GM18907 (cell line): Measurements from ENCODE around the gene PTPRM.

Experiments
- ATAC-seq: cut with Tn5 transposase; IDR thresholded peaks from one replicate; pipeline ENCODE4 v1.9.1; 2021; ENCODE audit warnings: mild to moderate bottlenecking, moderate library complexity; ENCODE audit not compliant: unreplicated experiment

The PTPRM gene

GRCh38 chr18:8190980-8191379, 623.9 kb downstream of the PTPRM start:
- ATAC-seq: no peak

- no peak for ATAC-seq
These were observed 627.3 kb downstream of the PTPRM start for GRCh38 chr18:8194431-8194830.

GRCh38 chr18:8196238-8196637, 629.1 kb downstream of the PTPRM start:
- ATAC-seq: no peak

- no peak for ATAC-seq
These were observed 630.4 kb downstream of the PTPRM start for GRCh38 chr18:8197499-8197898.

GRCh38 chr18:8207996-8208395, 640.9 kb downstream of the PTPRM start:
- no peak for ATAC-seq

GRCh38 chr18:8208716-8209115, 641.6 kb downstream of the PTPRM start:
- ATAC-seq: no peak

GRCh38 chr18:8212896-8213780, 646.0 kb downstream of the PTPRM start:
- ATAC-seq: no peak

- ATAC-seq: no peak
These were observed 648.6 kb downstream of the PTPRM start for GRCh38 chr18:8215741-8216140.

- ATAC-seq: no peak
These were observed 650.0 kb downstream of the PTPRM start for GRCh38 chr18:8217051-8217564.

GRCh38 chr18:8218197-8218596, 651.1 kb downstream of the PTPRM start:
- ATAC-seq: no peak

GRCh38 chr18:8221452-8221851, 654.3 kb downstream of the PTPRM start:
- no peak for ATAC-seq

- ATAC-seq: no peak
These were observed 657.5 kb downstream of the PTPRM start for GRCh38 chr18:8224576-8224975.

- ATAC-seq: no peak
These were observed 661.9 kb downstream of the PTPRM start for GRCh38 chr18:8229040-8229439.

- no peak for ATAC-seq
These were observed 662.7 kb downstream of the PTPRM start for GRCh38 chr18:8229787-8230186.

GRCh38 chr18:8231316-8231715, 664.2 kb downstream of the PTPRM start:
- no peak for ATAC-seq

- ATAC-seq: no peak
These were observed 665.7 kb downstream of the PTPRM start for GRCh38 chr18:8232791-8233190.

GRCh38 chr18:8235894-8236293, 668.8 kb downstream of the PTPRM start:
- no peak for ATAC-seq

- no peak for ATAC-seq
These were observed 671.4 kb downstream of the PTPRM start for GRCh38 chr18:8238507-8238906.

- ATAC-seq: no peak
These were observed 674.6 kb downstream of the PTPRM start for GRCh38 chr18:8241731-8242130.

- no peak for ATAC-seq
These were observed 675.1 kb downstream of the PTPRM start for GRCh38 chr18:8242151-8242696.

- ATAC-seq: no peak
These were observed 680.6 kb downstream of the PTPRM start for GRCh38 chr18:8247700-8248099.

- no peak for ATAC-seq
These were observed 681.5 kb downstream of the PTPRM start for GRCh38 chr18:8248576-8248975.
